HG03558 (cell line): ENCODE measurements around the gene RNF187.

Experiments
- ATAC-seq: cut with Tn5 transposase; IDR thresholded peaks from one replicate; pipeline ENCODE4 v1.9.1; 2021; ENCODE audit warnings: moderate number of reproducible peaks; ENCODE audit not compliant: unreplicated experiment; ENCODE audit errors: extremely low read depth

RNF187 gene

GRCh38 chr1:228487336-228488124 is at the start of gene RNF187:
Gene RNF187 (plus strand): TSS chr1:228487382.
- peak; percentile 1 for ATAC-seq

GRCh38 chr1:228437424-228437962 is 49.7 kb upstream of the RNF187 start:
- ATAC-seq: no peak

DNA sequence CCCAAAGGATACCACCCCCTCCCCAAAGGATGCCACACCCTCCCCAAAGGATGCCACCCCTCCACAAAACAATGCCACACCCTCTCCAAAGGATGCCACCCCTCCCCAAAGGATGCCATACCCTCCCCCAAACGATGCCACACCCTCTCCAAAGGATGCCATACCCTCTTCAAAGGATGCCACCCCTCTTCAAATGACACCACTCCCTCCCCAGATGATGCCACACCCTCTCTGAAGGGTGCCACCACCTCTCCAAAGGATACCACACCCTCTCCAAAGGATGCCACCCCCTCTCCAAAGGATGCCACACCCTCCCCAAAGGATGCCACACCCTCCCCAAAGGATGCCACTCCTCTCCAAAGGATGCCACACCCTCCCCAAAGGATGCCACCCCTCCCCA is 48.9 kb upstream of the RNF187 start:
- no peak for ATAC-seq

DNA sequence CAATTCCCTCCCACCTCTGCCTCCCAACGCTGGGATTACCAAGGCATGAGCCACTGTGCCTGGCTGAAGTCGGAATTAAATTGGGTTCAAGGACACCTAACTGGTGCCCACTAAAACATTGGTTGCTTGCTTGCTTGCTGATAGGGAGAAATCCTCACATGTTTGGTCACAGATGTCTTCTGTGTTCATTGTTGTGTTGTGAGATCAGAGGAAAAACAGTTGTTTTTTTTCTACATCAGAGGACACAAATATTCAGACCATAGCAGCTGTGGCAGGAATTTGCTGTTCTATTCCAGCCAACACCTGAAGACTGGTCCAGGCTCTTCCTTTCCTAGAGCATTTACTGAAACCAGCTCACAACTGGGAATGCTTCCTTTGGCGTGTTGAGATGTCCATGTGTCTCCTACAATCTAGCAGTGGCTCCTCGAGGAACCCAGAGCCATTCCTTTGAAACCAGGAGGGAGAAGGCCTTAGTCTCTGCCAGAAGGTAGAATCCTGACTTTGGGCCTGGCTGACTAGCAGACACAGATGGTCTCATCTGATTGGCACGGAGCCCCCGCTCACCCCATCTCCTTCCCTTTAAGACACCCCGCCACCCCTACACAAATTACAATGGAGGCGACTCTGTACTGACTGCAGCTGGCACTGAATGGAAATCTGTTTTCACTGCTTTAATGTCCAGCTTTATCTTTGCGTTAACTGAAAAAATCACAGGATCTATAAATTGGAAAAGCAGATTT is 46.3 kb upstream of the RNF187 start:
- ATAC-seq: no peak

DNA sequence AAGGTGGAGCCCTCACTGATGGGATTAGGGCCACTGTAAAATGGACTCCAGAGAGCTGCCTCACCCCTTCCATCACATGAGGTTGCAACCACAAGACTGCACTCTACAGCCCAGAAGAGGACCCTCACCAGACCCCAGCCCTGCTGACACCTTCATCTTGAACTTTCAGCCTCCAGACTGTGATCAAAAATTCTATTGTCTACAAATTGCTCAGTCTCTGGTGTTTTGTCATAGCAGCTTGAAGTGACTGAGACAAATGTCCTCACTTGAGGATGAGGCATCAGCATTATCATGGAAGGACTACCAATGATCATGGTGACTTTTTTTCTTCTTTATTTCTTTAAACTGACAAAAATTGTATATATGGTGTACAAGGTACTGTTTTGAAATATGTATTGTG is 43.8 kb upstream of the RNF187 start:
- ATAC-seq: no peak

DNA sequence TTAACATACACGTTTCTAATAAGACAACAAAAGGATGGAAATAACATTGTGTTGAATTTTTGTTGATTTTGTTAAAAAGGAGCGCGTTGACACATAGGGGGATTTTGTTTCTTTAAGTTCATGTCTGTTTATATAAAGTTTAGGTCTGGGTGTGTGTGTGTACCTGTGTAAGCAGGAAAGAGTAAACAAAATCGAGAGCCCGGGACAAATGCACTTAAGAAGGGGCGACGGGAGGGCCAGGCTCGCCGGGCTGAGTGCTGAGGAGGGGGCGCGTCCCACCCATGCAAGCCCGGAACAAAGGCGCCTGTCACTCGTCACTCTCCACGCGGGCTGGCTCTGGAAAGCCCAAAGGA is 41.7 kb upstream of the RNF187 start:
- no peak for ATAC-seq

- peak; percentile 59 for ATAC-seq
Measured at GRCh38 chr1:228445843-228446650, 41.1 kb upstream of the RNF187 start.

- ATAC-seq: no peak
Measured at GRCh38 chr1:228446852-228447251, 40.3 kb upstream of the RNF187 start.

- ATAC-seq: no peak
Measured at GRCh38 chr1:228448372-228448771, 38.8 kb upstream of the RNF187 start.

DNA sequence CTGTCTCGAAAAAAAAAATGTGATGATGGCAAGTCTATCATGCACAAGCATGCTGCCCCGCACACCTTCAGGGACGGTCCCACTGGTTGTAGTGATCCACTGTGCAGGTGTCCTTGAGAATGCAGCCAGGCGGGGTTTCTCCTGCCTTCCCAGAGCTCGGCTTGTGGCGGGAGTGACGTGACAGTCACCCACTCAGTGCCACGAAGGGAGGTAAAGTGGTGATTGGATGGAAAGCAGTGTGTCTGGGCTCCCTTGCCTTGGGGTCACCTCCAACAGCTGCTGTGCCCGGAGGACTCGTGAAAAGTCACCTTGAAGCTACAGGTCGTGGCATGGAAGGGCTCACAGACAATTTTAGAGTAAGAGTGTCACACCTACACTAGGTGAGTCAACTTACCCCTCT is 37.0 kb upstream of the RNF187 start:
- no peak for ATAC-seq

GRCh38 chr1:228452194-228453021 is 34.8 kb upstream of the RNF187 start:
- ATAC-seq: no peak

DNA sequence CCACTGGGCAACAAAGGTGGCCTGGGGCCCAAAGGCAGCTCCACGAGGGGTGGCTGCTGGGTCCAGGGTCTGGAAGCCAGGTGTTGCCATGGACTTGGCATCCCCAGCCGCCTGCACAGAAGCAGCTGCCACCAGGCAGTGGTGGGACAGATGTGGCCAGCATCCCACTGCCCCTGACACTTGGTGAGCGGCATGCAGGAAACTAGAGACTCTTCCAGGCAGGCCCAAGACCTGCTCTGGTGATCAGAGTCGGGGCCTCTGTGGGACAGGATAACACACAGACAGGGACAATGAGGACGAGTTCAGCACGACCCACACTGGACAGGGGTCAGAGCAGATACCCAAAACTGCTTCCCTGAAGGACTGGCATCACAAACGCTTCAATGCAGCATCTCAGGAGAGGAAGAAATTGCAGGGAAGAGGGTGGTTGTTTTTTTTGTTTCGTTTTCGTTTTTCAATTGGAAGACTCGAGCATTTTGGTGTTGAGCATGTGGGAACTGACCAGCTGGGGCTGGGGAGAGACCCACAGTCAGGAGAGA is 34.1 kb upstream of the RNF187 start:
- ATAC-seq: no peak

DNA sequence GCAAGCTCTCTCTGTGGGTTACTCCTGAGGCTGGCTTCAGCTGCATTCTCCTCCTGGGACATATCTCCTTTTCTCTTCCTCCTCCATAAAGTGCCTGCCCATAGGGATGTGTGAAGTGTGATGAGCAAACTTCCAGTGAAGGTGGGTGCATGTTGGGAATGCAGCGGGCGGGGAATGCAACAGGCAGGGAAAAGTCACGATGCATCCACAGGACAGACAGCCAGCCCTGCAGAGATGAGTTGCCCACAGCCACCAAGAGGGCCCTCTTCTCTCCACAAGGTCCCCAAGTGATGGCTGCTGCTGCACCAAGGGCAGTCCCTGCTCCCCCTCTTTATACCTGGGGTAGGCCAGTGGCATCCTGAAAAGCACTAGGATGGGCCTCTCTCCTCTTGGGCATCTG is 33.6 kb upstream of the RNF187 start:
- ATAC-seq: no peak

- no peak for ATAC-seq
Measured at GRCh38 chr1:228454238-228454637, 32.9 kb upstream of the RNF187 start.

GRCh38 chr1:228455715-228456114 is 31.5 kb upstream of the RNF187 start:
- ATAC-seq: no peak

DNA sequence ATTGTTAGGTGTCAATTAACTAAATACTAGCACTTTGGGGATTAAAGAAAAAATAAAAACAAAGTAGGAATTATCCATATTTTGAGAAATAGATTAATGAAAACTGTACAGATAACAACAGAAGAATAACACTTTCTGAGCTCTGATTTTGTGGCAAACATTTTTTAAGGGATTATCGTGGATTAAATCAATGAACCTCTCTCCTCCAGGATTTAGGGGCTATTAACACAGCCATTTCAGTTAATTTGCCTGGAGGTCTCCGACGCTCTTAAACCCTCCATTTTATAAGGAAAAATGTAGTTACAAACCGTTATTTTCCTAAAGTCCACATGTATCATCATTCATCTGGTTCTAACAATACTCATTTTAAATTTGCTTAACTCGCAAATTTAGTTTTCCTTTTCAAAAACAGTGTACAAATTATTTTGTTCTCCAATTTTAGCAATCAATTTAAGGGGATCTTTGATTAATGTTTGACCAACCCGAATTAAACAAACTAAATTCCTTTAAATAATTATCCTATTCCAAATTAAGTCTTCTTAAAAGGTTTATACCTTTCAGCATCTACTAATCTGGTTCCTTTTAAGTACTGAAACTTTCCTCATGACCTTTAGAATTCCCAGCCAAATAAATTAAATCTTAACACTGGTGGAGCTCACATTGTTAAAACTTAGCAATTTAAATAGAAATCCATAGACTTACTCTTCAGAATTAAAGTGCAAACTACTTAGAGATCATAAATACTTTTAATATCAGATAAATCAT is 30.7 kb upstream of the RNF187 start:
- ATAC-seq: no peak

DNA sequence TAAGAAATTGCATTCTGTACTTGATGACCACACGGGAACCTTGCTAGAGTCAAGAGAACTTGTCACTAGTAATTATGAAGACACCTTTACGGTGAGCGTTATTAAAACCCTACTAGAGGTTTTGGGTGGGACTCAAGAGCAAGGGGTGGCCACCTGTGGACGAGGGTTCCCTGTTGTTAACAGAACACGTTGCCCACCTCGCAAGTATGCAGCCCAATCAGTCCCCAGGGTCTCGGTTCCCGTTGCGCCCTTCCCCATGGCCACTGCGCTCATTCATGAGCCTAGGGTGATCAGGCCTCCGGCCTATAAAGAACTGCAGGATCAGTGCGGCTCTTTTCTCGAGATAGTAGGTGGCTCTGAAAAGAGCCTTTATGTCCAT is 30.2 kb upstream of the RNF187 start:
- ATAC-seq: no peak

GRCh38 chr1:228457396-228458176 is 29.6 kb upstream of the RNF187 start:
- ATAC-seq: peak; percentile 78
